Measurements from ENCODE around the gene SLC30A1. TPM values are rescaled to one million over a fixed set of nuclear protein-coding genes. Genes with fewer than 3 reads are reported as not detected.

SLC30A1 gene
- total and polyA plus RNA-seq, 4 donors = 17.0 to 37.3 (median 25.4) TPM

DNA sequence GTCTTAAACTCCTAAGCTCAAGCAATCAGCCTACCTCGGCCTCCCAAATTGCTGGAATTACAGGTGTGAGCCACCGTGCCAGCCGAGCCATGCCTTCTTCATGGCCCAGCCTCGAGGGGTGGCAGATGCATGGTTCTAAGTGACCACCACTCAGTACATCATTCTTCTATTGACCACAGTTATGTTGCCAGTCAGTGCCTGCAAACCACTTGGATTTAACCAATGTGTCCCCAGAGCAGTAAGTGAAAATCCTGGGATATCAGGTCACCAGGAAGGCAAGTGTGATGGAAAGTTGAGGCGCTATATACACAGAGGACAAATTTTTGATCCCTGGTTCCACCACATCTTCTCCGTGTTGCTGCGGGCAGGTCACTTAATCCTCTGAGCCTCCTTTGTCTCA, 50.0 kb downstream of the SLC30A1 start:
- WGBS (ENCODE audit: insufficient coverage) = 100% methylated on average over 3 of the region's 7 CpGs
- H3K4me3 ChIP-seq (ENCODE audit: low read depth, low read length) = no peak overlapping the region
- no peaks in the 10 kb centered on the region for H3K36me3 ChIP-seq (ENCODE audit: control insufficient read depth, insufficient read depth, low read length)
- DNase-seq (ENCODE audit: low read depth in 4 of 6, low spot score in 6 of 6) = no peak
- H3K9me3 ChIP-seq (ENCODE audit: control insufficient read depth, insufficient read depth, low read length) = no peaks in the 10 kb centered on the region
- H3K4me1 ChIP-seq (ENCODE audit: control insufficient read depth, insufficient read depth, low read length) = peaks cover 11% of the 10 kb centered on the region
- H3K27ac ChIP-seq (ENCODE audit: low read depth, low read length) = no peak overlapping the region
- peaks cover 3% of the 10 kb centered on the region for H3K27me3 ChIP-seq (ENCODE audit: control insufficient read depth, insufficient read depth, low read length)

DNA sequence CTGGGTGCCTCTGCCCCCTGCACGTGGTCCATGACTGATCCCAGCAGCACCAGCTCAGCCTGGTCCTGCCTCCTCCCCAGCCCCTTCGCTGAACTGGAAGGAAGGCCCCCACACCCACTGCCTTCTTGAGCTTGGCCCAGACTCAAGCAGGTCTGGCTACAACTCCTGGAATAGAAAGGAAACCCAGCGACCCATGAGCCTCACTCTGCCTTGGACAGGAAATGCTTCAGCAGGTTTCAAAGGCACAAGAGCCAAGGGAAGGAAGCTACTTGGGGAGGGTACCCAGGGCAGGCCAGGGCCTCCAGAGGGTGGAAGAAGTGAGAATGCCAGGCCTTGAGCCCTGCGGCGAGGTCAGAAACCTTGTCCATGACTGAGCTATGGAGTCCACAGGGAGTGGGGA, 51.1 kb downstream of the SLC30A1 start:
- Histone ChIP-seq H3K36me3 (ENCODE audit: control insufficient read depth, insufficient read depth, low read length) (no peaks in the 10 kb centered on the region), H3K9me3 (ENCODE audit: control insufficient read depth, insufficient read depth, low read length) (no peaks in the 10 kb centered on the region), H3K27ac (ENCODE audit: low read depth, low read length) (peak overlapping the region; percentile 29), H3K4me3 (ENCODE audit: low read depth, low read length) (no peak overlapping the region), H3K4me1 (ENCODE audit: control insufficient read depth, insufficient read depth, low read length) (peaks cover 11% of the 10 kb centered on the region), H3K27me3 (ENCODE audit: control insufficient read depth, insufficient read depth, low read length) (peaks cover 3% of the 10 kb centered on the region)
- DNase-seq (ENCODE audit: low read depth in 4 of 6, low spot score in 6 of 6) = no peak
- WGBS (ENCODE audit: insufficient coverage) = 76% methylated on average over 5 of the region's 5 CpGs

GRCh38 chr1:211527006-211527405, 52.0 kb downstream of the SLC30A1 start:
- no peak for DNase-seq (ENCODE audit: low read depth in 4 of 6, low spot score in 6 of 6)
- no peak overlapping the region for H3K4me3 ChIP-seq (ENCODE audit: low read depth, low read length)
- H3K36me3 ChIP-seq (ENCODE audit: control insufficient read depth, insufficient read depth, low read length) = no peaks in the 10 kb centered on the region
- WGBS (ENCODE audit: insufficient coverage) = 80% methylated on average over 1 of the region's 3 CpGs
- peaks cover 11% of the 10 kb centered on the region for H3K4me1 ChIP-seq (ENCODE audit: control insufficient read depth, insufficient read depth, low read length)
- no peak overlapping the region for H3K27ac ChIP-seq (ENCODE audit: low read depth, low read length)
- no peaks in the 10 kb centered on the region for H3K9me3 ChIP-seq (ENCODE audit: control insufficient read depth, insufficient read depth, low read length)
- H3K27me3 ChIP-seq (ENCODE audit: control insufficient read depth, insufficient read depth, low read length) = peaks cover 3% of the 10 kb centered on the region

DNA sequence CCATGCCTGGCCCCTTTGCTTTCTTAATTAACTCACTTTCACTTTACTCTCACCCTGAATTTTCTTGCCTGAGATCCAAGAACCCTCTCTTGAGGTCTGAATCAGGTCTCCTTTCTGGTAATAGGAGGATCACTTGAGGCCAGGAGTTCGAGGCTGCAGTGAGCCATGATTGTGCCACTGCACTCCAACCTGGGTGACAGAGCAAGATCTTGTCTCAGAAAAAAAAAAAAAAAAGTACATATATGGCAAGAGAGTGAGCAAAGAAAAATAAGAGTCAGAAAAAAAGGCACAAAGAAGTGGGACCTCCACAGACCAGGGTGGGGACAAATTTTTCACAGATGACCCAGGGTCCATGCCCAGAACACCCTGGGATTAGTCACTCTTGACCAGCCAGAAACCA, 52.9 kb downstream of the SLC30A1 start:
- Histone ChIP-seq H3K36me3 (ENCODE audit: control insufficient read depth, insufficient read depth, low read length) (no peaks in the 10 kb centered on the region), H3K27ac (ENCODE audit: low read depth, low read length) (no peak overlapping the region), H3K4me3 (ENCODE audit: low read depth, low read length) (no peak overlapping the region), H3K9me3 (ENCODE audit: control insufficient read depth, insufficient read depth, low read length) (no peaks in the 10 kb centered on the region), H3K4me1 (ENCODE audit: control insufficient read depth, insufficient read depth, low read length) (peaks cover 11% of the 10 kb centered on the region), H3K27me3 (ENCODE audit: control insufficient read depth, insufficient read depth, low read length) (peaks cover 3% of the 10 kb centered on the region)
- DNase-seq (ENCODE audit: low read depth in 4 of 6, low spot score in 6 of 6) = no peak
- 83% methylated on average over 1 of the region's 1 CpG for WGBS (ENCODE audit: insufficient coverage)

- H3K36me3 ChIP-seq (ENCODE audit: control insufficient read depth, insufficient read depth, low read length) = no peaks in the 10 kb centered on the region
- H3K4me1 ChIP-seq (ENCODE audit: control insufficient read depth, insufficient read depth, low read length) = peaks cover 11% of the 10 kb centered on the region
- H3K27me3 ChIP-seq (ENCODE audit: control insufficient read depth, insufficient read depth, low read length) = peaks cover 1% of the 10 kb centered on the region
- no peak for DNase-seq (ENCODE audit: low read depth in 4 of 6, low spot score in 6 of 6)
- H3K27ac ChIP-seq (ENCODE audit: low read depth, low read length) = no peak overlapping the region
- no peaks in the 10 kb centered on the region for H3K9me3 ChIP-seq (ENCODE audit: control insufficient read depth, insufficient read depth, low read length)
- WGBS (ENCODE audit: insufficient coverage) = 93% methylated on average over 2 of the region's 9 CpGs
- no peak overlapping the region for H3K4me3 ChIP-seq (ENCODE audit: low read depth, low read length)
These were observed 53.8 kb downstream of the SLC30A1 start for GRCh38 chr1:211525101-211525676.

- H3K27ac ChIP-seq (ENCODE audit: low read depth, low read length) = no peak overlapping the region
- DNase-seq (ENCODE audit: low read depth in 4 of 6, low spot score in 6 of 6) = no peak
- H3K36me3 ChIP-seq (ENCODE audit: control insufficient read depth, insufficient read depth, low read length) = no peaks in the 10 kb centered on the region
- H3K9me3 ChIP-seq (ENCODE audit: control insufficient read depth, insufficient read depth, low read length) = no peaks in the 10 kb centered on the region
- WGBS (ENCODE audit: insufficient coverage) = 88% methylated on average over 8 of the region's 10 CpGs
- no peak overlapping the region for H3K4me3 ChIP-seq (ENCODE audit: low read depth, low read length)
- no peaks in the 10 kb centered on the region for H3K27me3 ChIP-seq (ENCODE audit: control insufficient read depth, insufficient read depth, low read length)
- peaks cover 7% of the 10 kb centered on the region for H3K4me1 ChIP-seq (ENCODE audit: control insufficient read depth, insufficient read depth, low read length)
These were observed 54.4 kb downstream of the SLC30A1 start for GRCh38 chr1:211524521-211524920.

GRCh38 chr1:211522804-211523203, 56.2 kb downstream of the SLC30A1 start:
- Histone ChIP-seq H3K4me1 (ENCODE audit: control insufficient read depth, insufficient read depth, low read length) (peaks cover 5% of the 10 kb centered on the region), H3K9me3 (ENCODE audit: control insufficient read depth, insufficient read depth, low read length) (no peaks in the 10 kb centered on the region), H3K4me3 (ENCODE audit: low read depth, low read length) (no peak overlapping the region), H3K36me3 (ENCODE audit: control insufficient read depth, insufficient read depth, low read length) (no peaks in the 10 kb centered on the region), H3K27ac (ENCODE audit: low read depth, low read length) (no peak overlapping the region), H3K27me3 (ENCODE audit: control insufficient read depth, insufficient read depth, low read length) (no peaks in the 10 kb centered on the region)
- no CpG with 5 or more reads among the region's 6 CpGs for WGBS (ENCODE audit: insufficient coverage)
- no peak for DNase-seq (ENCODE audit: low read depth in 4 of 6, low spot score in 6 of 6)

Other genes with a start within 250 kb of the SLC30A1 start
- gene RD3, start 87.0 kb downstream of the SLC30A1 start, total RNA-seq = under 1 TPM in 1 of 2 donors, not detected in 1; 0.17 TPM
- under 1 TPM; 0.10 to 0.11 TPM for gene RD3, start 87.0 kb downstream of the SLC30A1 start, polyA plus RNA-seq (ENCODE audit: insufficient read length in 2 of 2)
- 10 to 100 TPM in 1 of 2 donors, 1 to 10 TPM in 1; 6.9 to 10.2 TPM for gene NEK2, start 96.5 kb upstream of the SLC30A1 start, total RNA-seq
- 1 to 10 TPM; 6.9 to 9.5 TPM for gene NEK2, start 96.5 kb upstream of the SLC30A1 start, polyA plus RNA-seq (ENCODE audit: insufficient read length in 2 of 2)

Data from spinal cord (tissue), 10 donors.